ENCODE data around the gene PLBD1.

PLBD1 gene

GRCh38 chr12:14560904-14561574, 6.6 kb downstream of the PLBD1 start:
- no peaks in the 10 kb centered on the region for H3K9me3 ChIP-seq (ENCODE audit: severe bottlenecking)
- no peaks in the 10 kb centered on the region for H3K36me3 ChIP-seq (ENCODE audit: low read depth)
- no peak overlapping the region for H3K27ac ChIP-seq (ENCODE audit: poor library complexity, severe bottlenecking)
- TF ChIP-seq, protein P1, sequence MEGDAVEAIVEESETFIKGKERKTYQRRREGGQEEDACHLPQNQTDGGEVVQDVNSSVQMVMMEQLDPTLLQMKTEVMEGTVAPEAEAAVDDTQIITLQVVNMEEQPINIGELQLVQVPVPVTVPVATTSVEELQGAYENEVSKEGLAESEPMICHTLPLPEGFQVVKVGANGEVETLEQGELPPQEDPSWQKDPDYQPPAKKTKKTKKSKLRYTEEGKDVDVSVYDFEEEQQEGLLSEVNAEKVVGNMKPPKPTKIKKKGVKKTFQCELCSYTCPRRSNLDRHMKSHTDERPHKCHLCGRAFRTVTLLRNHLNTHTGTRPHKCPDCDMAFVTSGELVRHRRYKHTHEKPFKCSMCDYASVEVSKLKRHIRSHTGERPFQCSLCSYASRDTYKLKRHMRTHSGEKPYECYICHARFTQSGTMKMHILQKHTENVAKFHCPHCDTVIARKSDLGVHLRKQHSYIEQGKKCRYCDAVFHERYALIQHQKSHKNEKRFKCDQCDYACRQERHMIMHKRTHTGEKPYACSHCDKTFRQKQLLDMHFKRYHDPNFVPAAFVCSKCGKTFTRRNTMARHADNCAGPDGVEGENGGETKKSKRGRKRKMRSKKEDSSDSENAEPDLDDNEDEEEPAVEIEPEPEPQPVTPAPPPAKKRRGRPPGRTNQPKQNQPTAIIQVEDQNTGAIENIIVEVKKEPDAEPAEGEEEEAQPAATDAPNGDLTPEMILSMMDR (IDR thresholded peaks at IDR 0.05; ENCODE audit: poor library complexity, severe bottlenecking): no peak
- no peaks in the 10 kb centered on the region for H3K27me3 ChIP-seq (ENCODE audit: insufficient read depth, poor library complexity, severe bottlenecking)
- H3K4me3 ChIP-seq (ENCODE audit: severe bottlenecking): no peak overlapping the region
- DNase-seq (ENCODE audit: low spot score): no peak
- ATAC-seq (ENCODE audit: low read depth): no peak
- no peaks in the 10 kb centered on the region for H3K4me1 ChIP-seq (ENCODE audit: insufficient read depth, poor library complexity, severe bottlenecking)

GRCh38 chr12:14558473-14558959, 9.2 kb downstream of the PLBD1 start:
- no peaks in the 10 kb centered on the region for H3K27me3 ChIP-seq (ENCODE audit: insufficient read depth, poor library complexity, severe bottlenecking)
- no peak overlapping the region for H3K4me3 ChIP-seq (ENCODE audit: severe bottlenecking)
- TF ChIP-seq, protein P1 (IDR thresholded peaks at IDR 0.05; ENCODE audit: poor library complexity, severe bottlenecking): no peak
- H3K4me1 ChIP-seq (ENCODE audit: insufficient read depth, poor library complexity, severe bottlenecking): no peaks in the 10 kb centered on the region
- ATAC-seq (ENCODE audit: low read depth) (no peak), DNase-seq (ENCODE audit: low spot score) (no peak)
- H3K27ac ChIP-seq (ENCODE audit: poor library complexity, severe bottlenecking): no peak overlapping the region
- no peaks in the 10 kb centered on the region for H3K9me3 ChIP-seq (ENCODE audit: severe bottlenecking)
- H3K36me3 ChIP-seq (ENCODE audit: low read depth): no peaks in the 10 kb centered on the region

DNA sequence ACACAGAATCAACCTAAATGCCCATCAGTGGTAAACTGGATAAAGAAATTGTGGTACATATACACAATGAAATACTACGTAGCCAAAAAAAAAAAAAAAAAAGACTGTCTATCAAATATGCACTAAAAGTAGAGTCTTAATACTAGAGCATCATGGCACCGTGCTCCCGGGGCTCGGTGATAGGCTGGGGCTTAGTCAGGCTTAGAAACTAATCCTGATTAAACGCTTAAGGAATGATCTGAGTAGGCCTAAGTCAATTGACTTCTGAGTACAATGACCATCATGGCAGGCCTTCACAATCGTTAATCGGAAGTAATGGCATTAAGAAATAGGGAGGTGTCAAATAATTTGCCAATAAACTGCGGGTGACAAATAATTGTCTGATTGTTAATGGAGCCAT, 9.7 kb downstream of the PLBD1 start:
- TF ChIP-seq, protein P1 (IDR thresholded peaks at IDR 0.05; ENCODE audit: poor library complexity, severe bottlenecking): no peak
- no peak overlapping the region for H3K4me3 ChIP-seq (ENCODE audit: severe bottlenecking)
- DNase-seq (ENCODE audit: low spot score) (no peak), ATAC-seq (ENCODE audit: low read depth) (no peak)
- no peaks in the 10 kb centered on the region for H3K36me3 ChIP-seq (ENCODE audit: low read depth)
- no peaks in the 10 kb centered on the region for H3K9me3 ChIP-seq (ENCODE audit: severe bottlenecking)
- no peaks in the 10 kb centered on the region for H3K4me1 ChIP-seq (ENCODE audit: insufficient read depth, poor library complexity, severe bottlenecking)
- H3K27me3 ChIP-seq (ENCODE audit: insufficient read depth, poor library complexity, severe bottlenecking): no peaks in the 10 kb centered on the region
- H3K27ac ChIP-seq (ENCODE audit: poor library complexity, severe bottlenecking): no peak overlapping the region

- H3K27me3 ChIP-seq (ENCODE audit: insufficient read depth, poor library complexity, severe bottlenecking): no peaks in the 10 kb centered on the region
- DNase-seq (ENCODE audit: low spot score) (no peak), ATAC-seq (ENCODE audit: low read depth) (no peak; the same call in 2 of the 3 replicates)
- no peaks in the 10 kb centered on the region for H3K36me3 ChIP-seq (ENCODE audit: low read depth)
- TF ChIP-seq, protein P1 (IDR thresholded peaks at IDR 0.05; ENCODE audit: poor library complexity, severe bottlenecking): no peak
- no peak overlapping the region for H3K4me3 ChIP-seq (ENCODE audit: severe bottlenecking)
- H3K4me1 ChIP-seq (ENCODE audit: insufficient read depth, poor library complexity, severe bottlenecking): no peaks in the 10 kb centered on the region
- no peaks in the 10 kb centered on the region for H3K9me3 ChIP-seq (ENCODE audit: severe bottlenecking)
- H3K27ac ChIP-seq (ENCODE audit: poor library complexity, severe bottlenecking): no peak overlapping the region
Measured at GRCh38 chr12:14554281-14555007, 13.2 kb downstream of the PLBD1 start.

GRCh38 chr12:14548609-14549008, 19.1 kb downstream of the PLBD1 start:
- Histone ChIP-seq H3K4me1 (ENCODE audit: insufficient read depth, poor library complexity, severe bottlenecking) (no peaks in the 10 kb centered on the region), H3K27ac (ENCODE audit: poor library complexity, severe bottlenecking) (no peak overlapping the region), H3K9me3 (ENCODE audit: severe bottlenecking) (no peaks in the 10 kb centered on the region), H3K36me3 (ENCODE audit: low read depth) (no peaks in the 10 kb centered on the region), H3K4me3 (ENCODE audit: severe bottlenecking) (no peak overlapping the region), H3K27me3 (ENCODE audit: insufficient read depth, poor library complexity, severe bottlenecking) (no peaks in the 10 kb centered on the region)
- DNase-seq (ENCODE audit: low spot score) (no peak), ATAC-seq (ENCODE audit: low read depth) (no peak)
- TF ChIP-seq, protein P1 (IDR thresholded peaks at IDR 0.05; ENCODE audit: poor library complexity, severe bottlenecking): no peak
